H9 (cell line): ENCODE results near the gene TRIM32. TPM values are rescaled to one million over a fixed set of nuclear protein-coding genes. Genes with fewer than 3 reads are reported as not detected.

ENCODE experiments used
- DNase-seq: peaks from one replicate; pipeline ENCODE4 v3.0.0-alpha.2; 2017
- H2AFZ ChIP-seq: one replicate; pipeline ENCODE4 v1.6.1; 2013; ENCODE audit warnings: mild to moderate bottlenecking, low read length, control low read depth, moderate library complexity
- H2AK5ac ChIP-seq: 2 replicates; pipeline ENCODE4 v1.6.1; 2013; ENCODE audit warnings: low read length, control low read depth, mixed read lengths; ENCODE audit not compliant: insufficient read length
- H2BK120ac ChIP-seq: one replicate; pipeline ENCODE4 v1.6.1; 2013; ENCODE audit warnings: low read depth, mild to moderate bottlenecking, low read length, control low read depth, inconsistent platforms; ENCODE audit not compliant: poor library complexity, severe bottlenecking
- H2BK12ac ChIP-seq: 2 replicates; pipeline ENCODE4 v1.6.1; 2013; ENCODE audit warnings: low read length, control low read depth, mixed read lengths, low read depth; ENCODE audit not compliant: insufficient read length
- H2BK15ac ChIP-seq: 2 replicates; pipeline ENCODE4 v1.6.1; 2013; ENCODE audit warnings: low read depth, low read length, control low read depth
- H2BK20ac ChIP-seq: one replicate; pipeline ENCODE4 v1.6.1; 2013; ENCODE audit warnings: low read depth, mild to moderate bottlenecking, low read length, control low read depth, inconsistent platforms; ENCODE audit not compliant: poor library complexity, severe bottlenecking
- H2BK5ac ChIP-seq: 2 replicates; pipeline ENCODE4 v1.6.1; 2013; ENCODE audit warnings: low read length, control low read depth, mixed read lengths; ENCODE audit not compliant: insufficient read length
- H3K14ac ChIP-seq: 2 replicates; pipeline ENCODE4 v1.6.1; 2013; ENCODE audit warnings: low read length, control low read depth; ENCODE audit not compliant: insufficient read depth
- H3K18ac ChIP-seq: 2 replicates; pipeline ENCODE4 v1.6.1; 2013; ENCODE audit warnings: low read depth, mild to moderate bottlenecking, mixed read lengths, low read length, control low read depth; ENCODE audit not compliant: insufficient read length
- H3K23ac ChIP-seq: 2 replicates; pipeline ENCODE4 v1.6.1; 2013; ENCODE audit warnings: low read length, control low read depth, mixed read lengths, low read depth; ENCODE audit not compliant: insufficient read length
- H3K23me2 ChIP-seq: 2 replicates; pipeline ENCODE4 v1.6.1; 2013; ENCODE audit warnings: low read depth, mild to moderate bottlenecking, mixed read lengths, low read length, control low read depth; ENCODE audit not compliant: insufficient read length, poor library complexity, severe bottlenecking
- H3K27ac ChIP-seq: 2 replicates; pipeline ENCODE4 v1.5.1; 2013; ENCODE audit warnings: low read length, control low read depth, mixed read lengths, low read depth; ENCODE audit not compliant: insufficient read length
- H3K27me3 ChIP-seq: 2 replicates; pipeline ENCODE4 v1.6.1; 2013; ENCODE audit warnings: low read length, control low read depth, inconsistent platforms; ENCODE audit not compliant: insufficient read depth
- H3K4ac ChIP-seq: 2 replicates; pipeline ENCODE4 v1.6.1; 2013; ENCODE audit warnings: low read depth, mild to moderate bottlenecking, control low read depth, inconsistent platforms, low read length, moderate library complexity
- H3K4me1 ChIP-seq: 2 replicates; pipeline ENCODE4 v1.6.1; 2013; ENCODE audit warnings: low read length, control low read depth, inconsistent platforms; ENCODE audit not compliant: insufficient read depth
- H3K4me2 ChIP-seq: 2 replicates; pipeline ENCODE4 v1.6.1; 2013; ENCODE audit warnings: low read length, control low read depth, mixed read lengths; ENCODE audit not compliant: insufficient read length, insufficient read depth
- H3K56ac ChIP-seq: 2 replicates; pipeline ENCODE4 v1.6.1; 2013; ENCODE audit warnings: low read depth, mild to moderate bottlenecking, mixed read lengths, low read length, control low read depth; ENCODE audit not compliant: insufficient read length
- H3K79me1 ChIP-seq: 2 replicates; pipeline ENCODE4 v1.6.1; 2013; ENCODE audit warnings: low read depth, mild to moderate bottlenecking, moderate library complexity, low read length, control low read depth, inconsistent platforms; ENCODE audit not compliant: insufficient read depth, poor library complexity, severe bottlenecking
- H3K79me2 ChIP-seq: 2 replicates; pipeline ENCODE4 v1.6.1; 2013; ENCODE audit warnings: low read length, control low read depth, inconsistent platforms; ENCODE audit not compliant: insufficient read depth
- H3K9ac ChIP-seq: 2 replicates; pipeline ENCODE4 v1.6.1; 2013; ENCODE audit warnings: low read length, control low read depth, mixed read lengths; ENCODE audit not compliant: insufficient read length; ENCODE audit errors: extremely low read depth
- H3K9me3 ChIP-seq: one replicate; pipeline ENCODE4 v1.6.1; 2013; ENCODE audit warnings: low read depth, low read length, inconsistent platforms; ENCODE audit not compliant: control insufficient read depth
- H3T11ph ChIP-seq: one replicate; pipeline ENCODE4 v1.6.1; 2013; ENCODE audit warnings: mild to moderate bottlenecking, low read length, control low read depth, inconsistent platforms
- H4K20me1 ChIP-seq: one replicate; pipeline ENCODE4 v1.6.1; 2013; ENCODE audit not compliant: control insufficient read depth, insufficient read length, insufficient read depth
- H4K5ac ChIP-seq: 2 replicates; pipeline ENCODE4 v1.6.1; 2013; ENCODE audit warnings: low read depth, mild to moderate bottlenecking, mixed read lengths, low read length, control low read depth; ENCODE audit not compliant: insufficient read length
- H4K8ac ChIP-seq: replicated peaks from 2 replicates; pipeline ENCODE4 v1.6.1; 2013; ENCODE audit warnings: low read length, control low read depth, mixed read lengths, low read depth; ENCODE audit not compliant: insufficient read length
- H4K91ac ChIP-seq: 2 replicates; pipeline ENCODE4 v1.6.1; 2013; ENCODE audit warnings: low read depth, mild to moderate bottlenecking, moderate library complexity, mixed read lengths, low read length, control low read depth; ENCODE audit not compliant: insufficient read length
- H3K27ac Mint-ChIP-seq, 3 experiments: 2 replicates in 2 of 3; 3 replicates in 1 of 3; pipeline ENCODE4 v1.8.0; 2020 to 2021; ENCODE audit warnings: mixed read lengths in 3 of 3, mild to moderate bottlenecking in 1 of 3, moderate library complexity in 1 of 3
- H3K27me3 Mint-ChIP-seq: 2 replicates; pipeline ENCODE4 v1.8.0; 2021; ENCODE audit warnings: low read depth, mild to moderate bottlenecking, moderate library complexity, mixed read lengths
- H3K36me3 Mint-ChIP-seq, 3 experiments: 2 replicates in 2 of 3; 3 replicates in 1 of 3; pipeline ENCODE4 v1.8.0; 2020 to 2021; ENCODE audit warnings: low read depth in 3 of 3, mixed read lengths in 3 of 3; ENCODE audit not compliant: insufficient read depth in 1 of 3
- H3K4me1 Mint-ChIP-seq, 2 experiments: 2 replicates each; pipeline ENCODE4 v1.8.0; 2020; ENCODE audit warnings: mixed read lengths in 2 of 2
- H3K4me3 Mint-ChIP-seq, 2 experiments: 2 replicates in 1 of 2; 3 replicates in 1 of 2; pipeline ENCODE4 v1.8.0; 2020 to 2021; ENCODE audit warnings: mild to moderate bottlenecking in 2 of 2, mixed read lengths in 2 of 2, moderate library complexity in 1 of 2
- H3K9me3 Mint-ChIP-seq, 2 experiments: 2 replicates in 1 of 2; 3 replicates in 1 of 2; pipeline ENCODE4 v1.8.0; 2020; ENCODE audit warnings: mild to moderate bottlenecking in 2 of 2, mixed read lengths in 2 of 2, moderate library complexity in 1 of 2
- WGBS: extraction: QIAGEN DNeasy Blood & Tissue Kit; methylation state at CpG from one replicate; pipeline ENCODE4 v1.1.7; 2013; ENCODE audit warnings: missing lambda C conversion rate, low lambda C conversion rate, mixed read lengths; ENCODE audit not compliant: insufficient read length; ENCODE audit errors: extremely low coverage; 5-methylcytosine and 5-hydroxymethylcytosine counted together
- total RNA-seq: library from RNA; stranded (reverse); gene quantifications from 2 replicates; pipeline ENCODE4 v1.2.1, GENCODE V29; 2021
- TF ChIP-seq, protein P1 (sequence below): fragments of 200-600 bp; sonication (generic); conservative IDR thresholded peaks from 3 replicates; pipeline ENCODE4 v1.8.0; 2021; ENCODE audit warnings: antibody characterized with exemption, mild to moderate bottlenecking

TRIM32 gene
- total RNA-seq, 1 experiment from 2014 or later: 12.9 TPM

DNA sequence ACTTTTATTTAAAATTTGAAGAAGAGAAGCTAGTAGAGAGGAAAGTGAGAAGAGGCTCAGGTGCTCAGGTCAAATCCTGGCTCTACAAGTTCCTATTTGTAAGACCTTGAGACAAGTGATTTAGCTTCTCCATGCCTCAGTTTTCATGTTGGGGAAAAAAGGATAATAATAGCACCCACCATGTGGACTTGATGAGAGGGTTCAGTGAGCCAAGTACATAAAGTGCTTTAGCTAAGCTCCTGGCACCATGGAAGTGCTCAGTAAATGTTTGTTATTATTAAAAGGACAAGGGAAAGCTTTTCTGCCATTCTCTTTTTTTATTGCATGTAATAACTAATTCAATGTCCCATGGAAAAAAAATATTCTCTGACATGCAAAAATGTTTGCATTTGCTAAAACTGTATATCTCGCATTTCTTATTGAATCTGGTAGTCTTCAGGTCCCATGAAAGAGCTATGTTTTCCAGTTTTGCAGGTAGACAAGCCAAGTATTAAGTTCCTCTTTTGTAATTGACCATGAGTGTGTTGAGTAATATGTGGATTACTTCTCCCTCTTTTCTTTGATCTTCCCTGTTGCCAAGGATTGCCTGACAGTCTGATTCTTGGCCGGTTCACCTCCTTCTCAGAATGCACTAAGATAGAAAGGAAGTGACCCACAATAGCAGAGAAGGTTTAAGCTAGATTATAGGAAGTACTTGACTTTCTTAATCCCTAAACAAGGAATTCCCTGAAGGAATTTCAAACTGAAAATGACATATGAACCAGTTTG lies 45.6 kb upstream of the TRIM32 start:
- no peak overlapping the region for H3K27ac ChIP-seq
- no peak overlapping the region for H3K4ac ChIP-seq
- H3K56ac ChIP-seq: no peak overlapping the region
- no peaks in the 10 kb centered on the region for H3K9me3 ChIP-seq
- H3K4me2 ChIP-seq: no peak overlapping the region
- H2AFZ ChIP-seq: no peak overlapping the region
- H4K5ac ChIP-seq: no peak overlapping the region
- H3K14ac ChIP-seq: no peak overlapping the region
- no peak overlapping the region for H2BK15ac ChIP-seq
- H3K79me2 ChIP-seq: no peaks in the 10 kb centered on the region
- no peak overlapping the region for H3K9ac ChIP-seq
- WGBS: no CpG with 5 or more reads among the region's 2 CpGs
- Mint-ChIP-seq H3K4me3 (no peak overlapping the region), H3K4me1 (no peaks in the 10 kb centered on the region), H3K9me3 (no peaks in the 10 kb centered on the region), H3K27me3 (no peaks in the 10 kb centered on the region), H3K27ac (no peak overlapping the region), H3K36me3 (no peaks in the 10 kb centered on the region)
- no peak overlapping the region for H3T11ph ChIP-seq
- no peak overlapping the region for H2BK12ac ChIP-seq
- H3K23me2 ChIP-seq: no peaks in the 10 kb centered on the region
- H3K18ac ChIP-seq: no peak overlapping the region
- TF ChIP-seq, protein P1, sequence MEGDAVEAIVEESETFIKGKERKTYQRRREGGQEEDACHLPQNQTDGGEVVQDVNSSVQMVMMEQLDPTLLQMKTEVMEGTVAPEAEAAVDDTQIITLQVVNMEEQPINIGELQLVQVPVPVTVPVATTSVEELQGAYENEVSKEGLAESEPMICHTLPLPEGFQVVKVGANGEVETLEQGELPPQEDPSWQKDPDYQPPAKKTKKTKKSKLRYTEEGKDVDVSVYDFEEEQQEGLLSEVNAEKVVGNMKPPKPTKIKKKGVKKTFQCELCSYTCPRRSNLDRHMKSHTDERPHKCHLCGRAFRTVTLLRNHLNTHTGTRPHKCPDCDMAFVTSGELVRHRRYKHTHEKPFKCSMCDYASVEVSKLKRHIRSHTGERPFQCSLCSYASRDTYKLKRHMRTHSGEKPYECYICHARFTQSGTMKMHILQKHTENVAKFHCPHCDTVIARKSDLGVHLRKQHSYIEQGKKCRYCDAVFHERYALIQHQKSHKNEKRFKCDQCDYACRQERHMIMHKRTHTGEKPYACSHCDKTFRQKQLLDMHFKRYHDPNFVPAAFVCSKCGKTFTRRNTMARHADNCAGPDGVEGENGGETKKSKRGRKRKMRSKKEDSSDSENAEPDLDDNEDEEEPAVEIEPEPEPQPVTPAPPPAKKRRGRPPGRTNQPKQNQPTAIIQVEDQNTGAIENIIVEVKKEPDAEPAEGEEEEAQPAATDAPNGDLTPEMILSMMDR: no peak
- no peak overlapping the region for H2BK20ac ChIP-seq
- H3K27me3 ChIP-seq: no peaks in the 10 kb centered on the region
- H4K8ac ChIP-seq: no peak overlapping the region
- no peak overlapping the region for H2AK5ac ChIP-seq
- no peak overlapping the region for H2BK5ac ChIP-seq
- no peak overlapping the region for H4K91ac ChIP-seq
- no peaks in the 10 kb centered on the region for H3K4me1 ChIP-seq
- no peak overlapping the region for H2BK120ac ChIP-seq
- no peak overlapping the region for H3K23ac ChIP-seq
- H3K79me1 ChIP-seq: no peaks in the 10 kb centered on the region
- DNase-seq: no peak
- no peaks in the 10 kb centered on the region for H4K20me1 ChIP-seq
